SK-N-SH treated with all-trans-retinoic acid at 6 μM for 48 hours (cell line): Measurements from ENCODE around the gene UBE2L3.
"Not testable (repeated sequence)": the region's sequence is repeated elsewhere in the genome, so short reads cannot be mapped to it uniquely, and the experiment has no call there.

Source experiments
- ATAC-seq: fragments of 200-7000 bp; cut with Tn5 transposase; 3 replicates; pipeline ENCODE4 v1.9.1; 2020; ENCODE audit warnings: mild to moderate bottlenecking, moderate library complexity
- ARNTL ChIP-seq: fragments of 450-650 bp; formaldehyde crosslinking; IDR thresholded peaks from 2 replicates; pipeline ENCODE4 v1.5.0; 2020; ENCODE audit warnings: low read depth, mild to moderate bottlenecking, moderate library complexity, borderline replicate concordance
- BACH2 ChIP-seq: fragments of 250-450 bp; sonication (Bioruptor Pico); IDR thresholded peaks from 2 replicates; pipeline ENCODE4 v1.9.0; 2021; ENCODE audit warnings: mild to moderate bottlenecking, borderline replicate concordance
- CREB5 ChIP-seq: fragments of 250-450 bp; sonication (Bioruptor Pico); IDR thresholded peaks from 2 replicates; pipeline ENCODE4 v1.5.1; 2020; ENCODE audit warnings: low read depth, mild to moderate bottlenecking, moderate library complexity
- CSDC2 ChIP-seq: fragments of 250-450 bp; sonication (Bioruptor Pico); IDR thresholded peaks from 2 replicates; pipeline ENCODE4 v1.5.0; 2020; ENCODE audit warnings: mild to moderate bottlenecking, moderate library complexity
- CSRNP3 ChIP-seq: fragments of 250-450 bp; sonication (Bioruptor Pico); IDR thresholded peaks from 2 replicates; pipeline ENCODE4 v1.5.1; 2021; ENCODE audit warnings: mild to moderate bottlenecking, moderate library complexity
- ESRRG ChIP-seq: fragments of 250-450 bp; sonication (Bioruptor Pico); IDR thresholded peaks from 2 replicates; pipeline ENCODE4 v1.6.1; 2021; ENCODE audit warnings: mild to moderate bottlenecking
- GLIS3 ChIP-seq: fragments of 250-450 bp; sonication (Bioruptor Pico); IDR thresholded peaks from 2 replicates; pipeline ENCODE4 v1.5.0; 2020; ENCODE audit warnings: mild to moderate bottlenecking, moderate library complexity
- ISL1 ChIP-seq: fragments of 250-450 bp; sonication (Bioruptor Pico); IDR thresholded peaks from 2 replicates; pipeline ENCODE4 v2.1.2; 2022; ENCODE audit warnings: mild to moderate bottlenecking, moderate library complexity
- PATZ1 ChIP-seq: fragments of 250-450 bp; sonication (Bioruptor Pico); IDR thresholded peaks from 2 replicates; pipeline ENCODE4 v1.8.0; 2020; ENCODE audit warnings: mild to moderate bottlenecking, moderate library complexity, borderline replicate concordance
- POU6F1 ChIP-seq: fragments of 250-450 bp; sonication (Bioruptor Pico); IDR thresholded peaks from 2 replicates; pipeline ENCODE4 v1.8.0; 2021; ENCODE audit warnings: low read depth, mild to moderate bottlenecking, moderate library complexity, borderline replicate concordance
- PPARA ChIP-seq: fragments of 250-450 bp; sonication (Bioruptor Pico); IDR thresholded peaks from 2 replicates; pipeline ENCODE4 v1.5.0; 2020; ENCODE audit warnings: mild to moderate bottlenecking, borderline replicate concordance
- SNAI2 ChIP-seq: fragments of 250-450 bp; sonication (Bioruptor Pico); IDR thresholded peaks from 2 replicates; pipeline ENCODE4 v1.5.0; 2020; ENCODE audit warnings: mild to moderate bottlenecking, moderate library complexity
- TOX ChIP-seq: fragments of 250-450 bp; sonication (Bioruptor Pico); IDR thresholded peaks from 2 replicates; pipeline ENCODE4 v1.8.0; 2021; ENCODE audit warnings: mild to moderate bottlenecking, moderate library complexity, borderline replicate concordance
- TSHZ2 ChIP-seq: fragments of 250-450 bp; sonication (Bioruptor Pico); IDR thresholded peaks from 2 replicates; pipeline ENCODE4 v1.5.0; 2020; ENCODE audit warnings: mild to moderate bottlenecking, moderate library complexity
- ZC3H10 ChIP-seq: fragments of 250-450 bp; sonication (Bioruptor Pico); IDR thresholded peaks from 2 replicates; pipeline ENCODE4 v1.5.1; 2021; ENCODE audit warnings: mild to moderate bottlenecking, moderate library complexity
- ZNF565 ChIP-seq: fragments of 450-650 bp; formaldehyde crosslinking; conservative IDR thresholded peaks from 2 replicates; pipeline ENCODE4 v1.5.0; 2020; ENCODE audit warnings: low read depth, mild to moderate bottlenecking, moderate library complexity
- ZNF70 ChIP-seq: fragments of 450-650 bp; formaldehyde crosslinking; IDR thresholded peaks from 2 replicates; pipeline ENCODE4 v1.5.0; 2020; ENCODE audit warnings: mild to moderate bottlenecking, moderate library complexity

Gene UBE2L3

GRCh38 chr22:21642584-21643448 lies 75.3 kb downstream of the UBE2L3 start:
- TF ChIP-seq BACH2 = no peak
- TF ChIP-seq CREB5 (CRISPR knock-in tag) = no peak
- no peak for TF ChIP-seq ZNF565 (CRISPR knock-in tag)
- no peak for TF ChIP-seq SNAI2 (CRISPR knock-in tag)
- no peak for TF ChIP-seq PPARA
- TF ChIP-seq ZC3H10 (CRISPR knock-in tag) = no peak
- TF ChIP-seq, all 23 proteins: peak for 0

GRCh38 chr22:21643533-21644357 lies 76.2 kb downstream of the UBE2L3 start:
- TF ChIP-seq ZNF565 (CRISPR knock-in tag) (no peak), PPARA (no peak), POU6F1 (CRISPR knock-in tag) (no peak), PATZ1 (CRISPR knock-in tag) (no peak), ISL1 (no peak), CSRNP3 (CRISPR knock-in tag) (no peak), CSDC2 (CRISPR knock-in tag) (no peak), ESRRG (CRISPR knock-in tag) (no peak), BACH2 (no peak), TOX (CRISPR knock-in tag) (no peak), CREB5 (CRISPR knock-in tag) (no peak), ARNTL (CRISPR knock-in tag) (no peak), GLIS3 (CRISPR knock-in tag) (no peak), ZNF70 (no peak), TSHZ2 (CRISPR knock-in tag) (no peak), SNAI2 (CRISPR knock-in tag) (no peak), ZC3H10 (CRISPR knock-in tag) (no peak)
- ATAC-seq = no peak

More at GRCh38 chr22:21642584-21643448, 75.3 kb downstream of the UBE2L3 start:
- ATAC-seq = peak; percentile 43

- not testable (repeated sequence) for ATAC-seq
Measured at GRCh38 chr22:21645513-21645912, 78.0 kb downstream of the UBE2L3 start.
